Measurements from ENCODE around the gene AGBL4. TPM values are rescaled to one million over a fixed set of nuclear protein-coding genes. Genes with fewer than 3 reads are reported as not detected.
"Not testable (repeated sequence)": the region's sequence is repeated elsewhere in the genome, so short reads cannot be mapped to it uniquely, and the experiment has no call there.

Gene AGBL4
- total RNA-seq, 2 donors from 2014 or later: not detected

DNA sequence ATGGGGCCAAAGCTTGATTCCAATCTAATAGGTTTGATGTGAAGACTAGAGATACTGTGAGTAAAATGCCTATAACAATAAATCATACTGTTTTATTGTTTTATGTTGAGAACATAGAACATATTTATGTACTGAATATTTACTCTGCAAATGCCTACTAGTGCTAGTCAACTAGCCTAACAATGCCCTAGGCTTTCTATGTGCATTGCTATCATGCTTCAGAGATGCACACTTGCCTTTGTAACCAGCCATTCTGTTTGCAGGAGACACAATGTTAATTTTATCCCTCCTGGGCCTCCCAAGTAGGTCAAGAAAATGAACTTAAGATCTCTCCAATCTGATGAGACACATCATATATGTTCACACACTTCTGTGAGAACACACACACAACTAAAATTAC, 716.3 kb downstream of the AGBL4 start:
- Mint-ChIP-seq H3K36me3 (ENCODE audit: low read depth) (no peaks in the 10 kb centered on the region), H3K27me3 (no peaks in the 10 kb centered on the region), H3K4me1 (no peaks in the 10 kb centered on the region), H3K27ac (no peak overlapping the region), H3K4me3 (no peak overlapping the region)
- H3K9me3 ChIP-seq (ENCODE audit: control insufficient read depth, low read length, poor library complexity, severe bottlenecking): no peaks in the 10 kb centered on the region
- DNase-seq: no peak
- ATAC-seq: no peak

- Mint-ChIP-seq H3K36me3 (ENCODE audit: low read depth) (no peaks in the 10 kb centered on the region), H3K4me3 (no peak overlapping the region), H3K27me3 (no peaks in the 10 kb centered on the region), H3K27ac (no peak overlapping the region), H3K4me1 (no peaks in the 10 kb centered on the region)
- H3K9me3 ChIP-seq (ENCODE audit: control insufficient read depth, low read length, poor library complexity, severe bottlenecking): no peaks in the 10 kb centered on the region
- ATAC-seq: no peak
- DNase-seq: no peak
Measured at GRCh38 chr1:49306507-49307070, 717.2 kb downstream of the AGBL4 start.

DNA sequence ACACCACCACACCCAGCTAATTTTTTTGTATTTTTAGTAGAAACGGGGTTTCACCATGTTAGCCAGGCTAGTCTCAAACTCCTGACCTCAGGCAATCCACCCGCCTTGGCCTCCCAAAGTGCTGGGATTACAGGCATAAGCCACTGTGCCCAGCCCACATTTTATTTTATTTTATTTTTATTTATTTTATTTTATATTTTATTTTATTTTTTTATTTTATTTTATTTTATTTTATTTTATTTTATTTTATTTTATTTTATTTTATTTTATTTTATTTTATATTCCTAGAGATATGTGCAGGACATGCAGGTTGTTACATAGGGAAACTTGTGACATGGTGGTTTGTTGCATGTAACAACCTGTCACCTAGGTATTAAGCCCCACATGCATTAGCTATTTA, 721.4 kb downstream of the AGBL4 start:
- H3K4me3 Mint-ChIP-seq; H3K36me3 Mint-ChIP-seq (ENCODE audit: low read depth); DNase-seq; ATAC-seq; H3K9me3 ChIP-seq (ENCODE audit: control insufficient read depth, low read length, poor library complexity, severe bottlenecking); H3K27ac Mint-ChIP-seq; H3K27me3 Mint-ChIP-seq; H3K4me1 Mint-ChIP-seq: not testable (repeated sequence)

DNA sequence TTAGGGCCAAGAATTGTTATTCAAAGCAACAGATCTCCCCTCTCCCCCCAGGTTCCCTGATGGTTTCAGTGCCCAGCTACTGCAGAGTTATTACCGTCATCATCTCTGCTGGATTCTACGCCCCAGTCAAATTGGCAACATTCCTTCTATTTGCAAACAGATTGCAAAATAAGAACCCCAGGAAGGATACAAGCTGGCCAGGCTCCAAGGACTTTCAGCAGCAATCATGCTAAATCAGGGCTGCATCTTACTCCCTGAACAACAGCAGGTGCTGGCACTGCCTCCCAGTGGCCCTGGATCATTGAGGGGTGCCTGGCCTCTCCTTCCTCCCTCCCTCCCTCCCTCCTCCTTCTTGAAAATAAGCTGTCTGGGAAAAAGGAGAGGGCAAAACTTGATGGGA, 725.5 kb downstream of the AGBL4 start:
- H3K4me3 Mint-ChIP-seq: no peak overlapping the region
- DNase-seq (no peak), ATAC-seq (no peak)
- H3K27me3 Mint-ChIP-seq: no peaks in the 10 kb centered on the region
- no peaks in the 10 kb centered on the region for H3K9me3 ChIP-seq (ENCODE audit: control insufficient read depth, low read length, poor library complexity, severe bottlenecking)
- H3K4me1 Mint-ChIP-seq: no peaks in the 10 kb centered on the region
- H3K36me3 Mint-ChIP-seq (ENCODE audit: low read depth): no peaks in the 10 kb centered on the region
- no peak overlapping the region for H3K27ac Mint-ChIP-seq

DNA sequence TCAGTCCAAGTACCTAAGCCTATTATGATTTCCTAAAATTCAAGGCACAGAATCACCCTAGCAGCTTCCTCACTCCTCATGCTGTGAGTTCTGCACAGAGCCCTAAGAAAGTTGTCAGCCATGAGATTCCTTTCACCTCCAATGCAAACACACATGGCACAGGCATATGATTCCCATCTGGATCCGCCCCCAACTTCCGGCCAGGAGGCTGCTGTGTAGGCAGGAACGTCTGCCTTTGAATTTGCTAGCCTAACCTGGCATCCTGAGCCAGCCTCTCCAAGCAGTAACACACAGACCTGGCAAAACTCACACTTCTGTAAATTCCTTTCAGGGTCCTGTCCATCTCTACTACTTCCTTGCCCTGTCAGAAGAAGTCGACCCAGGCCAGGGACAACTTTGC, 726.0 kb downstream of the AGBL4 start:
- no peaks in the 10 kb centered on the region for H3K4me1 Mint-ChIP-seq

DNA sequence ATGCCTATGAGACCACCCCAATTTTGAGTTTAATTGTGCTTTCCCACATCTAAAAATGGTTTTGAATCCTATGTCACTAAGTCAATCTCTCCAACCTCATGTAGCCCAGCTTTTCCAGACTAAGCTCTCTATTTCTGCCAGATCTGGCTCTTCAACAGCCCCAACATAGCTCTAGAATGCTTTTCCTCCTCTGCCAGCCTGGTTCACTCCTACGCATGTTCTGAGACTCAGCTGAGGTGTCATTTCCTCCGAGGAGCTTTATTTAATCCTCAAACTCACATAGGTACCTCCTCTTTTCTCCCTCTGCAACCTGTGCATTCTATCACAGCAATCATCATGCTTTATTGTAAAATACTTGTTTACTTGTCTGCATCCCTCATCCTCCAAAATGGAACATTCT, 729.2 kb downstream of the AGBL4 start:
- DNase-seq (no peak), ATAC-seq (no peak)
- H3K4me1 Mint-ChIP-seq: no peaks in the 10 kb centered on the region
- no peak overlapping the region for H3K4me3 Mint-ChIP-seq
- H3K27me3 Mint-ChIP-seq: no peaks in the 10 kb centered on the region
- H3K9me3 ChIP-seq (ENCODE audit: control insufficient read depth, low read length, poor library complexity, severe bottlenecking): no peaks in the 10 kb centered on the region
- no peak overlapping the region for H3K27ac Mint-ChIP-seq
- no peaks in the 10 kb centered on the region for H3K36me3 Mint-ChIP-seq (ENCODE audit: low read depth)

More for the DNA sequence above, 726.0 kb downstream of the AGBL4 start:
- Mint-ChIP-seq H3K27me3 (no peaks in the 10 kb centered on the region), H3K4me3 (no peak overlapping the region), H3K27ac (no peak overlapping the region), H3K36me3 (ENCODE audit: low read depth) (no peaks in the 10 kb centered on the region)
- no peak for ATAC-seq
- no peak for DNase-seq
- H3K9me3 ChIP-seq (ENCODE audit: control insufficient read depth, low read length, poor library complexity, severe bottlenecking): no peaks in the 10 kb centered on the region

DNA sequence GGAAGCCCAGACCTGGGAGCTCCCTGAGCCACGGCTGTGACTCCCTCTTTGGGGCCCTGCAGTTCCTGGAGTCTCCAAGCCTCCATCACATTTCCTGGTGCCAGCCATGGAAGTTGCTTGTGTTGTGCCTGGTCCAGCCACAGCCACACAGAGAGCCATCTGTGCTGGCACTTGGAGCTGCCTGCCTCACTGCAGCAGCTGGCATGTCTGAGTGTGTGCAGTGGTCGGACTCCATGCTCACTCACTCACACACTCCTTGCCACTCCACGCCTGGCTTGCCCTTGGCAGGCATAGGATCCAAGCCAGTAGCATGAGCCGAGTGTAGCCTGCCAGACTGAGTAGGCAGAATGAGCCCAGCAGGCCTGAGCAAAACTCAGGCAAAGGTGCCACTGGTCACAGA, 730.7 kb downstream of the AGBL4 start:
- no peak for ATAC-seq

DNA sequence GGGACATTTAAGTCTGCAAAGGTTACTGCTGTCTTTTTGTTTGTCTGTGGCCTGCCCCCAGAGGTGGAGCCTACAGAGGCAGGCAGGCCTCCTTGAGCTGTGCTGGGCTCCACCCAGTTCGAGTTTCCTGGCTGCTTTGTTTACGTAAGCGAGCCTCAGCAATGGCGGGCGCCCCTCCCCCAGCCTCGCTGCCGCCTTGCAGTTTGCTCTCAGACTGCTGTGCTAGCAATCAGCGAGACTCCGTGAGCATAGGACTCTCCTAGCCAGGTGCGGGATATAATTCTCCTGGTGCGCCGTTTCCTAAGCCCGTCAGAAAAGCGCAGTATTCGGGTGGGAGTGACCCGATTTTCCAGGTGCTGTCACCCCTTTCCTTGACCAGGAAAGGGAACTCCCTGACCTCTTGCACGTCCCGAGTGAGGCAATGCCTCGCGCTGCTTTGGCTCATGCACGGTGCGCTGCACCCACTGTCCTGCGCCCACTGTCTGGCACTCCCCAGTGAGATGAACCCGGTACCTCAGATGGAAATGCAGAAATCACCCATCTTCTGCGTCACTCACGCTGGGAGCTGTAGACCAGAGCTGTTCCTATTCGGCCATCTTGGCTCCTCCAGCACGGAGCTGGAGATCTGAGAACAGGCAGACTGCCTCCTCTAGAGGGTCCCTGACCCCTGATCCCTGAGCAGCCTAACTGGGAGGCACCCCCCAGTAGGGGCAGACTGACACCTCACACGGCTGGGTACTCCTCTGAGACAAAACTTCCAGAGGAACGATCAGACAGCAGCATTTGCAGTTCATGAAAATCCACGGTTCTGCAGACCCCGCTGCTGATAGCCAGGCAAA, 766.3 kb downstream of the AGBL4 start:
- not testable (repeated sequence) for H3K9me3 ChIP-seq (ENCODE audit: control insufficient read depth, low read length, poor library complexity, severe bottlenecking); H3K27me3 Mint-ChIP-seq; DNase-seq; H3K27ac Mint-ChIP-seq; H3K36me3 Mint-ChIP-seq (ENCODE audit: low read depth); H3K4me3 Mint-ChIP-seq; H3K4me1 Mint-ChIP-seq; ATAC-seq

More for the DNA sequence above, 730.7 kb downstream of the AGBL4 start:
- no peak overlapping the region for H3K27ac Mint-ChIP-seq
- H3K36me3 Mint-ChIP-seq (ENCODE audit: low read depth): no peaks in the 10 kb centered on the region
- H3K9me3 ChIP-seq (ENCODE audit: control insufficient read depth, low read length, poor library complexity, severe bottlenecking): no peaks in the 10 kb centered on the region
- H3K27me3 Mint-ChIP-seq: no peaks in the 10 kb centered on the region
- no peak overlapping the region for H3K4me3 Mint-ChIP-seq
- no peaks in the 10 kb centered on the region for H3K4me1 Mint-ChIP-seq
- DNase-seq: no peak

DNA sequence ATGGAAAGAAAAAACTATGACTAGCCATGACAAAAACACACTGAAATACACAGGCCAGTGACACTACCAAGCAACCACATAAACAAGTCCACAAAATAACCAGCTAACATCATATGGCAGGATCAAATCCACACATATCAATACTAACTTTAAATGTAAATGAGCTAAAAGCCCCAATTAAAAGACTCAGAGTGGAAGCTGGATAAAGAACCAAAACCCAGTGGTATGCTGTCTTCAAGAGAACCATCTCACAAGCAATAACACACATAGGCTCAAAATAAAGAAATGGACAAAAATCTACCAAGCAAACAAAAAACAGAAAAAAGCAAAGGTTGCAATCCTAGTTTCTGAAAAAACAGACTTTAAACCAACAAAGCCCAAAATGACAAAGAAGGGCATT, 770.8 kb downstream of the AGBL4 start:
- ATAC-seq: no peak
- no peaks in the 10 kb centered on the region for H3K4me1 Mint-ChIP-seq
- H3K27me3 Mint-ChIP-seq: no peaks in the 10 kb centered on the region
- H3K9me3 ChIP-seq (ENCODE audit: control insufficient read depth, low read length, poor library complexity, severe bottlenecking): no peaks in the 10 kb centered on the region
- no peak overlapping the region for H3K4me3 Mint-ChIP-seq
- DNase-seq: no peak
- H3K36me3 Mint-ChIP-seq (ENCODE audit: low read depth): no peaks in the 10 kb centered on the region
- no peak overlapping the region for H3K27ac Mint-ChIP-seq

GRCh38 chr1:49251019-49251784, 772.6 kb downstream of the AGBL4 start:
- DNase-seq: no peak
- ATAC-seq: no peak
- Mint-ChIP-seq H3K4me3 (no peak overlapping the region), H3K27ac (no peak overlapping the region), H3K27me3 (no peaks in the 10 kb centered on the region), H3K4me1 (no peaks in the 10 kb centered on the region), H3K36me3 (ENCODE audit: low read depth) (no peaks in the 10 kb centered on the region)
- H3K9me3 ChIP-seq (ENCODE audit: control insufficient read depth, low read length, poor library complexity, severe bottlenecking): no peaks in the 10 kb centered on the region

DNA sequence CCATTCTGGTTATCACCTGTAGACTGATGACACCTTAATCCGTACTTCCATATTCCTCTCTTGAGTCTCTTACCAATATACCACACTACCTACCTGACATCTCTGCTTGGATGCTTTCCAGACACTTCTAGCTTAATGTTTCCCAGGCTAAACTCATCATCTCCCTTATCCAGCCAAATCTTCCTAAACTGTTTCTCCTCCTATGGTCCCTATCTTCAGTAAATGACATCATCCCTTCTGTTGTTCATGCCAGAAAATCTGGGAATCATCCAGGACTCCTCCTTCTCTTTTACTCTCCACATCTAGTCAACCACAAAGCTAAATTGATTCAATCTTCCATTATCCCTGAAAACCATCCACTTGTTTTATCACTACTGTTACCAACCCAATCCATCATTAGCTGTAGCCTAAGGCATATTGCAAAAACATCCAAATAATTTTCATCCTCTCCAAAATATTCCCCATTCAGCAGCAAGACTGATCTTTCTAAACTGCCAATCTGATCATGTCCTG, 783.0 kb downstream of the AGBL4 start:
- Mint-ChIP-seq H3K36me3 (ENCODE audit: low read depth) (no peaks in the 10 kb centered on the region), H3K27ac (no peak overlapping the region), H3K4me1 (no peaks in the 10 kb centered on the region), H3K27me3 (no peaks in the 10 kb centered on the region), H3K4me3 (no peak overlapping the region)
- H3K9me3 ChIP-seq (ENCODE audit: control insufficient read depth, low read length, poor library complexity, severe bottlenecking): peaks cover 3% of the 10 kb centered on the region
- DNase-seq (no peak), ATAC-seq (no peak)

DNA sequence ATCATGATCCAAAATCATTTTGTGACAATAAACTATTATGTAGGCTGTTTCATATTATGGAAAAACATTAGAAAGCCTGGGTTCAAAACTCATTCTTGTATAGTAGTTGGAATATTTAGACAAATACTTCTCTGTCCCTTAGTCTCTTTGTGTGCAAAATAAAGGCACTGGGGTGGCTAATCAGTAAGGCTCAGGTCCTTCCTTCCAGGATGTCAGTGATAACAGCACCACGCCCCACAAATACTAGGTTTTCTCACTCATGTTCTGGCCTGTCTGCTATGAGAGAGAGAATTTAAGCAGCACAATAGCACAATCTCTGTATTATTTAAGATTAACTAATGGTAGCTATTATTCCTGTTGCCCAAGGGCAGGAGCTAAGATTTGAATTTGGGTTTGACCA, 788.8 kb downstream of the AGBL4 start:
- Mint-ChIP-seq H3K36me3 (ENCODE audit: low read depth) (no peaks in the 10 kb centered on the region), H3K4me1 (no peaks in the 10 kb centered on the region), H3K4me3 (no peak overlapping the region), H3K27ac (no peak overlapping the region), H3K27me3 (no peaks in the 10 kb centered on the region)
- H3K9me3 ChIP-seq (ENCODE audit: control insufficient read depth, low read length, poor library complexity, severe bottlenecking): peaks cover 3% of the 10 kb centered on the region
- DNase-seq (no peak), ATAC-seq (no peak)

DNA sequence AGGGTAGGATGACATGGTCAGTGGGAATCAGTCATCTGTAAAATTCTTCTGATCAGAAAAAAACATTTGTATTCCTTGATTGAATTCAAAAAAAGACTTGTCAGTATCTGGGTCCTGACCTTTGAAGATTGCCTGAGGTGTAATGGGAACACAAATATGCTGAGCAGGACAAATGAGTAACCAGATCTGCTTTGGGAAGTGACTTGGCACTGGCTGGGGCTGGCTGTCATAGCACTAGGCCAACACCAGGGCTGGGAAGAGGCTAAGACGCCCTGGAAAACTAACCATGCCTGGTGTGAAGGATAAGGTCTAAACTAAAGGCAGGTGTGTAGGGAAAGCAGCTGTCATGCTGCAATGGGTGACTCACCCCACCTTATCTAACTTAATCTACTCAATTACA, 794.2 kb downstream of the AGBL4 start:
- no peak for DNase-seq
- no peaks in the 10 kb centered on the region for H3K4me1 Mint-ChIP-seq
- no peak overlapping the region for H3K4me3 Mint-ChIP-seq
- no peaks in the 10 kb centered on the region for H3K36me3 Mint-ChIP-seq (ENCODE audit: low read depth)
- no peaks in the 10 kb centered on the region for H3K27me3 Mint-ChIP-seq
- H3K9me3 ChIP-seq (ENCODE audit: control insufficient read depth, low read length, poor library complexity, severe bottlenecking): no peaks in the 10 kb centered on the region
- ATAC-seq: no peak
- no peak overlapping the region for H3K27ac Mint-ChIP-seq
